Tibial nerve (tissue), 4 donors: ENCODE data around the gene BTBD6. TPM values are rescaled to one million over a fixed set of nuclear protein-coding genes. Genes with fewer than 3 reads are reported as not detected.

Source experiments
- DNase-seq, 2 donors: peaks; one replicate each; pipeline ENCODE4 v3.0.0-alpha.2; 2019; ENCODE audit warnings: low spot score in 2 of 2
- H3K27ac ChIP-seq, 4 donors: fragments of 200-600 bp; sonication (generic) in 3 of 4; one replicate each; pipeline ENCODE4 v1.5.1; 2017 to 2019; ENCODE audit warnings: mild to moderate bottlenecking in 1 of 4
- H3K27me3 ChIP-seq, 2 donors: fragments of 200-600 bp; sonication (generic) in 1 of 2; one replicate each; pipeline versions ENCODE4 v1.5.1 to v1.6.0; 2017 to 2019
- H3K36me3 ChIP-seq, 3 donors: fragments of 200-600 bp; sonication (generic); one replicate each; pipeline ENCODE4 v1.5.1; 2018 to 2019
- H3K4me1 ChIP-seq, 4 donors: fragments of 200-600 bp; sonication (generic) in 3 of 4; one replicate each; pipeline ENCODE4 v1.5.1; 2017 to 2019
- H3K4me3 ChIP-seq, 4 donors: fragments of 200-600 bp; sonication (generic) in 3 of 4; one replicate each; pipeline ENCODE4 v1.5.1; 2017 to 2019; ENCODE audit warnings: mild to moderate bottlenecking in 1 of 4, moderate library complexity in 1 of 4
- H3K9me3 ChIP-seq, 4 donors: fragments of 200-600 bp; sonication (generic) in 3 of 4; one replicate each; pipeline ENCODE4 v1.5.1; 2017 to 2019
- EP300 ChIP-seq, 2 donors: sonication (generic); formaldehyde crosslinking; IDR thresholded peaks; one replicate each; pipeline ENCODE4 v1.6.1; 2017; ENCODE audit warnings: antibody characterized with exemption in 2 of 2, mild to moderate bottlenecking in 1 of 2
- POLR2A ChIP-seq, 2 donors: fragments of 450-650 bp; IDR thresholded peaks; one replicate each; pipeline ENCODE4 v1.6.1; 2017; ENCODE audit warnings: antibody characterized with exemption in 2 of 2, mild to moderate bottlenecking in 2 of 2, moderate library complexity in 2 of 2
- WGBS, 2 donors: methylation state at CpG; one replicate each; pipeline ENCODE4 v1.1.5; 2018; 5-methylcytosine and 5-hydroxymethylcytosine counted together
- total RNA-seq, 4 donors: library from RNA; depleted of rRNA; stranded (reverse); fragments of >200 nt; gene quantifications; one replicate each; pipeline ENCODE4 v1.1.0, GENCODE V29; 2016
- TF ChIP-seq, protein P1 (sequence below), 5 experiments: fragments of 200-600 bp in 3 of 5; fragments of 450-650 bp in 2 of 5; sonication (generic) in 3 of 5; IDR thresholded peaks; one replicate each; pipeline ENCODE4 v1.5.1; 2016 to 2019; ENCODE audit warnings: antibody characterized with exemption in 5 of 5, mild to moderate bottlenecking in 3 of 5, moderate library complexity in 2 of 5

The BTBD6 gene
- total RNA-seq, 4 donors from 2014 or later: 53.7 to 61.2 (median 53.9) TPM

- Histone ChIP-seq H3K4me1 (peaks cover 0 to 32% (median 6%) of the 10 kb centered on the region in 4 donors), H3K27ac (no peak overlapping the region), H3K4me3 (no peak overlapping the region), H3K36me3 (peaks cover 0 to 75% (median 5%) of the 10 kb centered on the region in 3 donors), H3K9me3 (no peaks in the 10 kb centered on the region), H3K27me3 (no peaks in the 10 kb centered on the region)
- no peak for DNase-seq
- 91% methylated on average over 6 of the region's 6 CpGs for WGBS, 2 donors
- TF ChIP-seq POLR2A (IDR thresholded peaks at IDR 0.05) (no peak), EP300 (IDR thresholded peaks at IDR 0.05) (no peak)
- TF ChIP-seq, protein P1, sequence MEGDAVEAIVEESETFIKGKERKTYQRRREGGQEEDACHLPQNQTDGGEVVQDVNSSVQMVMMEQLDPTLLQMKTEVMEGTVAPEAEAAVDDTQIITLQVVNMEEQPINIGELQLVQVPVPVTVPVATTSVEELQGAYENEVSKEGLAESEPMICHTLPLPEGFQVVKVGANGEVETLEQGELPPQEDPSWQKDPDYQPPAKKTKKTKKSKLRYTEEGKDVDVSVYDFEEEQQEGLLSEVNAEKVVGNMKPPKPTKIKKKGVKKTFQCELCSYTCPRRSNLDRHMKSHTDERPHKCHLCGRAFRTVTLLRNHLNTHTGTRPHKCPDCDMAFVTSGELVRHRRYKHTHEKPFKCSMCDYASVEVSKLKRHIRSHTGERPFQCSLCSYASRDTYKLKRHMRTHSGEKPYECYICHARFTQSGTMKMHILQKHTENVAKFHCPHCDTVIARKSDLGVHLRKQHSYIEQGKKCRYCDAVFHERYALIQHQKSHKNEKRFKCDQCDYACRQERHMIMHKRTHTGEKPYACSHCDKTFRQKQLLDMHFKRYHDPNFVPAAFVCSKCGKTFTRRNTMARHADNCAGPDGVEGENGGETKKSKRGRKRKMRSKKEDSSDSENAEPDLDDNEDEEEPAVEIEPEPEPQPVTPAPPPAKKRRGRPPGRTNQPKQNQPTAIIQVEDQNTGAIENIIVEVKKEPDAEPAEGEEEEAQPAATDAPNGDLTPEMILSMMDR (IDR thresholded peaks at IDR 0.05): no peak
These were observed 3.6 kb downstream of the BTBD6 start for GRCh38 chr14:105251920-105252319.

DNA sequence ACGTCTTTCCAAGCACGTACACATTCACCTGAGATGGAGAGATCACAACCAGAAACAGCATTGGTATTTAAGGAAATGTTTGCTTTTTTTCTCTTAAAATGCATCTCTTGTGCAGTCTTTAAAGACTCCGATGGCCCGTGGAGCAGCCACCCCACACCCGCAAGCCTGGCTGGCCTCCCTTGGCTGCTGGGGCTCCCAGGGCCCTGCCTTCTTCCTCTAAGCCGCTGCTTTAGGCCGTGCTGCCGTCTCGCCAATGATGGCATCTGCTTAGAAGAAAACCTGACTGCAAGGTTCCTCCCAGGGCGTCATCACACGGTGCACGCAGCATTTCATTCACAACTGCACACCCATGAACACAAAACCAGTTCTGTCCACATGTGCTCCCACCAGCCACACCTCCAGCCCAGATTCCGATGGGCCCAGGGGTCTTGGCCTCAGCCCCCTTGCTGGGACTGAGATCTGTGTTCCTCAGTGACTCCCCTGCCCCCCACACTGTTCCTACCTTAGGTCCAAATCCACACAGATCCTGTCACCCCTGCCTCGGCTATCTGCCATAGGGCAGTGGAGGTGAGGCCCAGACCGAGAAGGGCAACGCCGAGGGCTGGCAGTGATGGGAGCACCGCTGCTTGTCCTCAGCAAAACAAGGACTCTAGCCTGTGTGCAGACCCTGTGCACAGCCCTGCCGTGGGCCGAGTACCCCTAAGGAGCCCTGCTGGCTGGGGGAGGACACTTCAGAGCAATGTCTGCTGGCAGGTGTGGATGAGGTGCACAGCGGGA is 4.4 kb downstream of the BTBD6 start:
- no peaks in the 10 kb centered on the region for H3K9me3 ChIP-seq
- H3K27me3 ChIP-seq: no peaks in the 10 kb centered on the region
- 86 to 89% methylated on average over 18 to 20 of the region's 21 CpGs for WGBS, 2 donors
- no peak for DNase-seq
- no peak overlapping the region for H3K27ac ChIP-seq
- TF ChIP-seq EP300 (IDR thresholded peaks at IDR 0.05): no peak
- TF ChIP-seq, protein P1 (IDR thresholded peaks at IDR 0.05): no peak
- peaks cover 0 to 80% (median 5%) of the 10 kb centered on the region in 3 donors for H3K36me3 ChIP-seq
- peaks cover 0 to 25% (median 4%) of the 10 kb centered on the region in 4 donors for H3K4me1 ChIP-seq
- no peak overlapping the region for H3K4me3 ChIP-seq

DNA sequence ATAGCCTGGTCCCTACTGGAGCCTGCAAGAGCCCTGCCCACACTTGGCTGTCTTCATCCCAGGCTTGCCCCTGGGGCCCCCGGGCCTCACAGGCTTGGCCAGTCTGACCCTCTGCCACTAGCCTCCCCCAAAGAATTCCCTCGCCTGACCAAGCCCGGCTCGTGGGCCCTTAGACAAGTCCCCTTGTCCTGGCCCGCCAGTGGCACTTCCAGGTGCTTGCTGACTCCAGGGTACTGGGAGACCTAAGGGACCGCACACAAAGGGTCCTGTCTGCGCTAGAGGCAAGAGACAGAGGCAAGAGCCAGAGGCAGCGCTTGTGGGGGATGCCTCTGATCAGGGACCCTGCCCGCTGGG is 5.0 kb downstream of the BTBD6 start:
- H3K4me1 ChIP-seq: peaks cover 0 to 21% (median 0%) of the 10 kb centered on the region in 4 donors
- DNase-seq: no peak
- TF ChIP-seq EP300 (IDR thresholded peaks at IDR 0.05): no peak
- no peak for TF ChIP-seq POLR2A (IDR thresholded peaks at IDR 0.05)
- TF ChIP-seq, protein P1 (IDR thresholded peaks at IDR 0.05): no peak
- H3K9me3 ChIP-seq: no peaks in the 10 kb centered on the region
- H3K36me3 ChIP-seq: peaks cover 0 to 81% (median 5%) of the 10 kb centered on the region in 3 donors
- WGBS, 2 donors: 92 to 94% methylated on average over 8 of the region's 9 CpGs
- H3K27me3 ChIP-seq: no peaks in the 10 kb centered on the region
- H3K4me3 ChIP-seq: no peak overlapping the region
- H3K27ac ChIP-seq: no peak overlapping the region

- H3K27ac ChIP-seq: no peak overlapping the region
- peaks cover 0 to 82% (median 5%) of the 10 kb centered on the region in 3 donors for H3K36me3 ChIP-seq
- H3K4me1 ChIP-seq: peaks cover 0 to 10% (median 0%) of the 10 kb centered on the region in 4 donors
- WGBS, 2 donors: 61 to 65% methylated on average over 6 of the region's 6 CpGs
- no peak for DNase-seq
- no peak for TF ChIP-seq EP300 (IDR thresholded peaks at IDR 0.05)
- no peak for TF ChIP-seq POLR2A (IDR thresholded peaks at IDR 0.05)
- TF ChIP-seq, protein P1 (IDR thresholded peaks at IDR 0.05): no peak
- H3K27me3 ChIP-seq: no peaks in the 10 kb centered on the region
- H3K4me3 ChIP-seq: no peak overlapping the region
- H3K9me3 ChIP-seq: no peaks in the 10 kb centered on the region
These were observed 6.7 kb downstream of the BTBD6 start for GRCh38 chr14:105255021-105255507.

DNA sequence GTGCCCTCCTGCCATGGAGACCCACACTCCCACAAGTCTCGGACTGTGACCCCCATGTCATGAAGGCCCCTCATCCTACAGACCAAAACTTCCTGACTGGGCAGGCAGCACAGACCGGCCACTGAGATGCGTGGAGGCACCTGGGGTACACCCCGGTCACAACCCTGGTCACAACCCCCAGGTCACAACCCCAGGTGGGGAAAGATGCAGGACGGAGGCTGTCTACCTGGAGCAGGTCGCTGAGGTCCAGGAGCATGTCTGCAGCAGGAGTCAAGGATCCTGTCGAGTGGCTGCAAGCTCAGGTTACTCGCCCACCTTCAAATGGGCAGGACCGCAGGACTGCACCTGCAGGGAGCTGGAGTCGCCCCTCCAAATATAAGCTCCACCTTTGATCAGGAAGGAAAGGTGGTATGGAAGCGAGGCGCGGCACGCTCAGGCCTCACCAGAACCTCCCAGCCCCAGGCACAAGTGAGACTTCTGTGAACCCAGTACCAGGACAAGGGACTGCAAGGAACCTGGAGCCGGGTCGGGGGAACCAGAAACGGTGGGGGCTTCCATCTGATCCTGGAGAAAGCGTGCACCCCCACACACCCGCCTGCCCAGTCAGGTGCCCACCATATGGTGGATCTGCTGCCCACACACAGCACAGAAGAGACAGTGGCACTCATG is 8.1 kb downstream of the BTBD6 start:
- Histone ChIP-seq H3K27ac (no peak overlapping the region), H3K36me3 (peaks cover 0 to 78% (median 0%) of the 10 kb centered on the region in 3 donors), H3K9me3 (no peaks in the 10 kb centered on the region), H3K4me3 (no peak overlapping the region), H3K4me1 (peaks cover 0 to 3% (median 0%) of the 10 kb centered on the region in 4 donors), H3K27me3 (no peaks in the 10 kb centered on the region)
- TF ChIP-seq EP300 (IDR thresholded peaks at IDR 0.05) (no peak), POLR2A (IDR thresholded peaks at IDR 0.05) (no peak)
- TF ChIP-seq, protein P1 (IDR thresholded peaks at IDR 0.05): no peak
- WGBS, 2 donors: 93 to 96% methylated on average over 19 of the region's 19 CpGs
- no peak for DNase-seq
